RKO (cell line): ENCODE results near the gene ASIP.

Source experiments
- DNase-seq: peaks from one replicate; pipeline ENCODE4 v3.0.0-alpha.2; 2016; ENCODE audit warnings: low spot score

The ASIP gene

DNA sequence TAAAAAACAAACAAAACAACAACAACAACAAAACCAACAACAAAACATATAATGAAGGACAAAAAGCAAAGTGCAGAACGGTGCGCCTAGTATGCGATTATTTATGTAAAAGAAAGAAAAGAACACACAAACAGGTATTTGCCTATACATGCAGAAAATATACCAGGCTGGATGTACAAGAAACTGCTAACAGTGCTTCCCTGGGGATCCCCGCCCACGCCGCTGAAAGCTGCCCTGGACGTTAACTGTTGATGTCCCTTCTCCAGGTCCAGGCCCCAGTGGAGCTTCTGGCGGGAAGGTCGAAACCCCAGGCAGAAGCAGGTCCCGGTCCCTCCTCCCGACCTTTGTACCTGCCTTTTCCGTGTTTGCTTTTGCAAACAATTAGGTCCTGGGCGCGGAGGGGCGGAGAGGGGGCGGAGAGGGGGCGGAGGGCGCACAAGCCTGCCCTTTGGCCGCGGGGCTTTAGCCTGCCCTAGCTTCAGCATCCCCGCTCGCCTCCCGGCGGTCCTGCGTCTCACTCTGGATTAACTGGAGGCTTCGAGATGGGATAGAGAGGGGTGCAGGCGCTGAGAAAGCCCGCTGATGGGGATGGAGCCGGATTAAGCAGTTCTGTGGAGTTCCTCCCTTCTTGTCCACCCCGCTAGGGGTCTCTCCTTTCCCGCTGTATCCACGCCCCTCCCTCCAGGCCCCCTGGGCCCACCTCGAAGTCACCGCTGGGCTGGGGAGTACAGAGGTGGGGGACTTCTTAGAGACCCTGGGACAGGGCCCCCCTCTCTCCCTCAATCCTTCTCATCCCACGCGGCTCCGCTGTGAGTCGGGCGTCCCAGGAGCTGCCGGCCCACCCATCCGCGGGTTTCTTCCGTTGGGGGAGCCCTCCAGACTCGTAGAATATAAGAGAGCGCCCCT, 70.1 kb downstream of the ASIP start:
- no peak for DNase-seq

DNA sequence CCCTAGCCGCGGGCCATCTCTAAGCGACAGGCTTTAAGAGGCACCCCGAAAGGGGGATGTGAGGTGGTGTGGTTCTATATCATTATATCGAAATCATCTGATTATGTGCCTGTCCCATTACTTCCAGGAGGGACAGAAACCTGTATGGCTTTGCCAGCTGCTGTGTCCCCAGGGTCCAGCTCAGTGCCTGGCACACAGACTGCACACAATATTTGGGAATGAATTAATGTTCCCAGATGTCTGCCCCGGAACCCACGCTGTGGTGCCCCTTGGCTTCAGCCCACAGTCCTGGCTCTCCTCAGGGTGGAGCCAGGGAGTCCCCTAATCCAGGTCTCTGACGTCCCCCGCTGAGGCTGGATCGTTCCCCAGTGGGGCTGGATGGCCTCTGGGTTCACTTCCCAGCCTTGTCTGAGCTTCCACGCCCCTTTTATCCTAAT, 70.8 kb downstream of the ASIP start:
- no peak for DNase-seq

DNA sequence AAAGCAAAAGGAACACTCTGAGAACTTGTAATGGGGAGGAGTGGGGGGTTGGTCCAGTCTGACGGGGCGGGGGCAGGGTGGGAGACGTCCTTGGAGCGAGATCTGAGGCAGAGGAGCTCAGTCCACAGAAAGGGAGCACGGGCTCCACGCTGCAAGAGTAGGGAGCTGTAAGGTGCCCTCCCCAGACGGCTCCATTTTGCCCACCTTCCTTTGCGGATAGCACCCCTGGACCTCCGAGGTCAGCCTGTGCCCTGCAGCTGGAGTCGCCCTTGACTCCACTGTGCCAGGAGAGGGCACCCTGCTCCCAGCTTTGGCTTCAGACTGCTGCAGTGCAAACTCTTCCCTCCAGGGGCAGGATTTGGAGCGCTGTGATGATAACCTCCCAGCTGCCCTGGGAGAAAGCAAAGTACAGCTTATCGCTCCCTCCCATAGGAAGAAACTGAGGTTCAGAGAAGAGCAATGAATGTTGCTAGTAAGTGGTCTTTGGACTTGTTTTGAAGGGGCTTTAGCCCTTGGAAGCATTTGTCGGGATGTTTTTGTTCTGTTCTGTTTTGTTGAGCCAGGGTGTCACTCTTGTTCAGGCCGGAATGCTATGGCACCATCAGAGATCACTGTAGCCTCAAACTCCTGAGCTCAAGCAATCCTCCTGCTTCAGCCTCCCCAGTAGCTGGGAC, 71.5 kb downstream of the ASIP start:
- DNase-seq = peak; percentile 95

DNA sequence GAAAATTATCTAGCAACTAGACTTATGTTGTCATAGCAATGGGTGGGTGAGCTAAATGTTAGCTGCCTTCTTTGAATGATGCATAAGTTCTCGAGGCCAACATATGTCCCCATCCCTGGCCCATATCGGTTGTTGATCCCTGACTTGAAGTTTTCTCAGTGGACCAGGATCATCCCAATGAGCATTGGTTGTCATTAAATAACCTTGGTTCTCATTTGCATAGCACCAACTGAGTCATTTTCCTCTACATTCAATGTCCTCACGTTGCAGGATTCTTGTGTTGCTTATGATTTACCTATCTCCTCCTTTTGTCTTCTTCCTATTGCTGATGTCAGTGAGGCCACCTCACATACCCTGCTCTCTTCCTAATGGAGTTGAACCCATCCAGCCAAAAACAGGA, 74.0 kb downstream of the ASIP start:
- no peak for DNase-seq

DNA sequence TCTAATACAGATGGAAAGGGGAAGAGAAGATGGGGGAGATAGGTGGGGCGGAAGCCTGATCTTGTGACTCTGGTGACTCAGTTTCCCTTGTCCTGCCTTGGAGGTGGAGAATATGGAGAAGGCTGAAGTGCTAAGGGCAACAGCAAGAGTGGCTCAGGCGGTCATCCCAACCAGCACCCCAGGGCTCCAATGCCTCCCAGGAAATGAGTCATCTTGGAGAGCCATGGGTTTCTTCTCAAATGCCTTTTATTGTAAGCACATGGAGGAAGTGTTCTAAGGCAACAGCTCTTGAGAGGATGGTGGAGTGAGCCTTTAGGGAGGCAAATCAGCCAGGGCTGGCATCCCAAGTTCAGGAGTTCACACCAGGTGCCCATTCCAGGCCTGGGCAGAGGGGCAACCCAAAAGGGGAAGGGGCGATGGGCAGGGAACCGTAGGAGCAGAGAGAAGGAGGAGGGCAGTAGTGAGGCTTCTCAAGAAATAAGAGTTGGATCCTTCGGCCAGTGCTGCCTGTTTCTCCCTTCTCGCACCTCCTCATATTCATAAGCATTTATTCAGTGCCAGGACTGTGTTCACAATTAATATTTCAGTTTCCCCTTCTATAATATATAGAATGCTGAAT, 75.1 kb downstream of the ASIP start:
- peak; percentile 71 for DNase-seq
